GM12878 (cell line): Measurements from ENCODE around the gene AXL. TPM values are rescaled to one million over a fixed set of nuclear protein-coding genes. Genes with fewer than 3 reads are reported as not detected.

Source experiments
- DPF2 ChIP-seq: fragments of 450-650 bp; IDR thresholded peaks from 2 replicates; pipeline ENCODE4 v1.6.1; 2017; ENCODE audit warnings: mild to moderate bottlenecking
- ESRRA ChIP-seq: IDR thresholded peaks from 2 replicates; pipeline ENCODE4 v1.6.1; 2012; ENCODE audit warnings: mild to moderate bottlenecking, low read length, improper control_type of control experiment
- ETV6 ChIP-seq, 2 experiments: fragments of 450-650 bp in 1 of 2; IDR thresholded peaks in 1 of 2; conservative IDR thresholded peaks in 1 of 2; 2 replicates each; pipeline ENCODE4 v1.6.1; 2014; ENCODE audit warnings: antibody characterized with exemption in 1 of 2, borderline replicate concordance in 1 of 2, low read depth in 1 of 2, mild to moderate bottlenecking in 1 of 2, moderate library complexity in 1 of 2
- EZH2 ChIP-seq: IDR thresholded peaks from 2 replicates; pipeline ENCODE4 v1.6.1; 2012; ENCODE audit warnings: low read depth, mild to moderate bottlenecking, control low read depth, inconsistent platforms, low read length, borderline replicate concordance; ENCODE audit not compliant: control insufficient read depth
- HDAC2 ChIP-seq: fragments of 200-600 bp; sonication (generic); IDR thresholded peaks from 2 replicates; pipeline ENCODE4 v1.6.1; 2017
- HDAC6 ChIP-seq: fragments of 200-600 bp; sonication (generic); IDR thresholded peaks from one replicate; pipeline ENCODE4 v1.8.0; 2017; ENCODE audit warnings: antibody characterized with exemption; ENCODE audit not compliant: unreplicated experiment
- MEF2A ChIP-seq: IDR thresholded peaks from 2 replicates; pipeline ENCODE4 v1.6.1; 2011; ENCODE audit warnings: low read depth, mild to moderate bottlenecking, low read length, moderate library complexity; ENCODE audit not compliant: insufficient read depth
- PAX5 ChIP-seq: IDR thresholded peaks from 2 replicates; pipeline ENCODE4 v1.6.1; 2011; ENCODE audit warnings: low read depth, low read length, borderline replicate concordance
- POU2F2 ChIP-seq: IDR thresholded peaks from 3 replicates; pipeline ENCODE4 v1.6.1; 2011; ENCODE audit warnings: low read depth, mild to moderate bottlenecking, low read length, borderline replicate concordance
- RB1 ChIP-seq: fragments of 450-650 bp; formaldehyde crosslinking; IDR thresholded peaks from 2 replicates; pipeline ENCODE4 v1.6.1; 2017; ENCODE audit warnings: mild to moderate bottlenecking, borderline replicate concordance
- RFX5 ChIP-seq: IDR thresholded peaks from 2 replicates; pipeline ENCODE4 v1.6.1; 2011; ENCODE audit warnings: low read depth, low read length, improper control_type of control experiment
- SPI1 ChIP-seq: IDR thresholded peaks from 2 replicates; pipeline ENCODE4 v1.6.1; 2011; ENCODE audit warnings: low read depth, mild to moderate bottlenecking, low read length, moderate library complexity, borderline replicate concordance; ENCODE audit not compliant: insufficient read depth
- TAF1 ChIP-seq: IDR thresholded peaks from 2 replicates; pipeline ENCODE4 v1.6.1; 2011; ENCODE audit warnings: mild to moderate bottlenecking, low read depth, low read length, borderline replicate concordance
- ZNF217 ChIP-seq: fragments of 450-650 bp; IDR thresholded peaks from 2 replicates; pipeline ENCODE4 v1.6.1; 2017; ENCODE audit warnings: antibody characterized with exemption, mild to moderate bottlenecking
- polyA plus RNA-seq, 11 experiments: library from polyadenylated mRNA; depleted of rRNA in 4 of 11; unstranded in 6 of 11; stranded (reverse) in 5 of 11; fragments of >200 nt; fragmentation: Nextera tagmentation in 4 of 11; fragmentation: Illumina TruSeq in 1 of 11; extraction: Ambion mirVana in 4 of 11; extraction: Trizol in 1 of 11; gene quantifications; 1 replicate in 1 of 11; 2 replicates in 10 of 11; pipeline versions ENCODE4 v1.2.1 to v1.2.3, GENCODE V29; 2011 to 2016; ENCODE audit warnings: inconsistent platforms in 2 of 11, missing spikeins in 2 of 11, low read depth in 1 of 11
- total RNA-seq, 4 experiments: library from RNA; depleted of rRNA in 3 of 4; stranded (reverse); fragments of >200 nt in 3 of 4; fragmentation: Illumina TruSeq in 1 of 4; extraction: Trizol in 1 of 4; gene quantifications; 2 replicates each; pipeline versions ENCODE4 v1.2.1 to v1.2.3, GENCODE V29; 2013 to 2021
- TF ChIP-seq, protein P1 (sequence below): fragments of 450-650 bp; IDR thresholded peaks from 2 replicates; pipeline ENCODE4 v1.6.1; 2017; ENCODE audit warnings: mild to moderate bottlenecking, moderate library complexity
- TF ChIP-seq, protein P2 (sequence below), 3 experiments: IDR thresholded peaks in 2 of 3; conservative IDR thresholded peaks in 1 of 3; 2 replicates each; pipeline ENCODE4 v1.5.1; 2011; ENCODE audit warnings: low read depth in 3 of 3, low read length in 3 of 3, mild to moderate bottlenecking in 3 of 3, control low read depth in 2 of 3, moderate library complexity in 2 of 3, inconsistent platforms in 1 of 3, mixed read lengths in 1 of 3; ENCODE audit not compliant: control insufficient read depth in 2 of 3, insufficient read depth in 1 of 3; ENCODE audit errors: extremely low read depth in 1 of 3
- TF ChIP-seq, protein P3 (sequence below): fragments of 150-350 bp; IDR thresholded peaks from 2 replicates; pipeline ENCODE4 v1.6.1; 2016; ENCODE audit warnings: low read depth, low read length
- TF ChIP-seq, protein P4 (sequence below): IDR thresholded peaks from 2 replicates; pipeline ENCODE4 v1.6.1; 2011; ENCODE audit warnings: low read depth, mild to moderate bottlenecking, low read length, moderate library complexity, borderline replicate concordance; ENCODE audit errors: extremely low read depth

The AXL gene
- total and polyA plus RNA-seq, 10 of the 15 experiments (the other 5 are each of a cell fraction or from before 2014, with no cell fraction given), result under 0.01 to 0.33 (median 0.07) TPM; not detected in 4

DNA sequence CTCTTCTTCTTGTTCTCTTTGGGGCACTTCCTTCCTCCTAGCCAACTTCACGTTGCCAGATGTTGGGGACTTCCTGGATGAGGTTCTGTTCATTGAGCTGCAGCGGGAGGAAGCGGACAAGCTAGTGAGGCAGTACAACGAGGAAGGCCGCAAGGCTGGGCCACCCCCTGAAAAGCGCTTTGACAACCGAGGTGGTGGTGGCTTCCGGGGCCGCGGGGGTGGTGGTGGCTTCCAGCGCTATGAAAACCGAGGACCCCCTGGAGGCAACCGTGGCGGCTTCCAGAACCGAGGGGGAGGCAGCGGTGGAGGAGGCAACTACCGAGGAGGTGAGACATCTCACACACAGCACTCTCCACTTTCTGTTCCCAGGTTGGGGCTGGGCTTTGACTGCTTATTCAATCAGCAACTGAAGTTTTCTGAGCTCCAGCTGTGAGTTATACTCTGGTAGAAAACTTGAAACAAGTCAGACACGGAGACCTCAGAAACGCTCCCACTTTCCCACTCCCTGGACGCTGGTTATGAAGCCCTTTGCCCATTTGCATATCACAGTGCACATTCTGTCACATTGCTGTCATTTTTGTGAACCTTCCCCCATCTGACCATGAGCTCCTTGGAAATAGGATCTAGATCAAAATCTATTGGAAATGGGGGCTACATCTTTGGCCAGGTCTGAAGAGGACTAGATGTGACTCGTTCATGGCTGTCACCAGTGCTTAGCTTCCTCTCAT lies 83.8 kb downstream of the AXL start (continued):
- no peak for TF ChIP-seq RFX5
- TF ChIP-seq, protein P1, sequence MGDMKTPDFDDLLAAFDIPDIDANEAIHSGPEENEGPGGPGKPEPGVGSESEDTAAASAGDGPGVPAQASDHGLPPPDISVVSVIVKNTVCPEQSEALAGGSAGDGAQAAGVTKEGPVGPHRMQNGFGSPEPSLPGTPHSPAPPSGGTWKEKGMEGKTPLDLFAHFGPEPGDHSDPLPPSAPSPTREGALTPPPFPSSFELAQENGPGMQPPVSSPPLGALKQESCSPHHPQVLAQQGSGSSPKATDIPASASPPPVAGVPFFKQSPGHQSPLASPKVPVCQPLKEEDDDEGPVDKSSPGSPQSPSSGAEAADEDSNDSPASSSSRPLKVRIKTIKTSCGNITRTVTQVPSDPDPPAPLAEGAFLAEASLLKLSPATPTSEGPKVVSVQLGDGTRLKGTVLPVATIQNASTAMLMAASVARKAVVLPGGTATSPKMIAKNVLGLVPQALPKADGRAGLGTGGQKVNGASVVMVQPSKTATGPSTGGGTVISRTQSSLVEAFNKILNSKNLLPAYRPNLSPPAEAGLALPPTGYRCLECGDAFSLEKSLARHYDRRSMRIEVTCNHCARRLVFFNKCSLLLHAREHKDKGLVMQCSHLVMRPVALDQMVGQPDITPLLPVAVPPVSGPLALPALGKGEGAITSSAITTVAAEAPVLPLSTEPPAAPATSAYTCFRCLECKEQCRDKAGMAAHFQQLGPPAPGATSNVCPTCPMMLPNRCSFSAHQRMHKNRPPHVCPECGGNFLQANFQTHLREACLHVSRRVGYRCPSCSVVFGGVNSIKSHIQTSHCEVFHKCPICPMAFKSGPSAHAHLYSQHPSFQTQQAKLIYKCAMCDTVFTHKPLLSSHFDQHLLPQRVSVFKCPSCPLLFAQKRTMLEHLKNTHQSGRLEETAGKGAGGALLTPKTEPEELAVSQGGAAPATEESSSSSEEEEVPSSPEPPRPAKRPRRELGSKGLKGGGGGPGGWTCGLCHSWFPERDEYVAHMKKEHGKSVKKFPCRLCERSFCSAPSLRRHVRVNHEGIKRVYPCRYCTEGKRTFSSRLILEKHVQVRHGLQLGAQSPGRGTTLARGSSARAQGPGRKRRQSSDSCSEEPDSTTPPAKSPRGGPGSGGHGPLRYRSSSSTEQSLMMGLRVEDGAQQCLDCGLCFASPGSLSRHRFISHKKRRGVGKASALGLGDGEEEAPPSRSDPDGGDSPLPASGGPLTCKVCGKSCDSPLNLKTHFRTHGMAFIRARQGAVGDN, result peak; percentile 57
- peak; percentile 75; the same call in 1 of the 2 replicates for TF ChIP-seq SPI1
- TF ChIP-seq ZNF217, result 0 out of 2 replicates have a peak, but pooled peaks have one; percentile 27
- TF ChIP-seq ESRRA, result no peak
- TF ChIP-seq, protein P2, sequence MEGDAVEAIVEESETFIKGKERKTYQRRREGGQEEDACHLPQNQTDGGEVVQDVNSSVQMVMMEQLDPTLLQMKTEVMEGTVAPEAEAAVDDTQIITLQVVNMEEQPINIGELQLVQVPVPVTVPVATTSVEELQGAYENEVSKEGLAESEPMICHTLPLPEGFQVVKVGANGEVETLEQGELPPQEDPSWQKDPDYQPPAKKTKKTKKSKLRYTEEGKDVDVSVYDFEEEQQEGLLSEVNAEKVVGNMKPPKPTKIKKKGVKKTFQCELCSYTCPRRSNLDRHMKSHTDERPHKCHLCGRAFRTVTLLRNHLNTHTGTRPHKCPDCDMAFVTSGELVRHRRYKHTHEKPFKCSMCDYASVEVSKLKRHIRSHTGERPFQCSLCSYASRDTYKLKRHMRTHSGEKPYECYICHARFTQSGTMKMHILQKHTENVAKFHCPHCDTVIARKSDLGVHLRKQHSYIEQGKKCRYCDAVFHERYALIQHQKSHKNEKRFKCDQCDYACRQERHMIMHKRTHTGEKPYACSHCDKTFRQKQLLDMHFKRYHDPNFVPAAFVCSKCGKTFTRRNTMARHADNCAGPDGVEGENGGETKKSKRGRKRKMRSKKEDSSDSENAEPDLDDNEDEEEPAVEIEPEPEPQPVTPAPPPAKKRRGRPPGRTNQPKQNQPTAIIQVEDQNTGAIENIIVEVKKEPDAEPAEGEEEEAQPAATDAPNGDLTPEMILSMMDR (IDR thresholded peaks at IDR 0.05 in 2 of 3, conservative IDR thresholded peaks at IDR 0.05 in 1 of 3; ENCODE audit: control insufficient read depth in 2 of 3, extremely low read depth in 1 of 3, insufficient read depth in 1 of 3, low read depth in 3 of 3, low read length in 3 of 3), result no peak
- no peak for TF ChIP-seq MEF2A
- TF ChIP-seq, protein P3, sequence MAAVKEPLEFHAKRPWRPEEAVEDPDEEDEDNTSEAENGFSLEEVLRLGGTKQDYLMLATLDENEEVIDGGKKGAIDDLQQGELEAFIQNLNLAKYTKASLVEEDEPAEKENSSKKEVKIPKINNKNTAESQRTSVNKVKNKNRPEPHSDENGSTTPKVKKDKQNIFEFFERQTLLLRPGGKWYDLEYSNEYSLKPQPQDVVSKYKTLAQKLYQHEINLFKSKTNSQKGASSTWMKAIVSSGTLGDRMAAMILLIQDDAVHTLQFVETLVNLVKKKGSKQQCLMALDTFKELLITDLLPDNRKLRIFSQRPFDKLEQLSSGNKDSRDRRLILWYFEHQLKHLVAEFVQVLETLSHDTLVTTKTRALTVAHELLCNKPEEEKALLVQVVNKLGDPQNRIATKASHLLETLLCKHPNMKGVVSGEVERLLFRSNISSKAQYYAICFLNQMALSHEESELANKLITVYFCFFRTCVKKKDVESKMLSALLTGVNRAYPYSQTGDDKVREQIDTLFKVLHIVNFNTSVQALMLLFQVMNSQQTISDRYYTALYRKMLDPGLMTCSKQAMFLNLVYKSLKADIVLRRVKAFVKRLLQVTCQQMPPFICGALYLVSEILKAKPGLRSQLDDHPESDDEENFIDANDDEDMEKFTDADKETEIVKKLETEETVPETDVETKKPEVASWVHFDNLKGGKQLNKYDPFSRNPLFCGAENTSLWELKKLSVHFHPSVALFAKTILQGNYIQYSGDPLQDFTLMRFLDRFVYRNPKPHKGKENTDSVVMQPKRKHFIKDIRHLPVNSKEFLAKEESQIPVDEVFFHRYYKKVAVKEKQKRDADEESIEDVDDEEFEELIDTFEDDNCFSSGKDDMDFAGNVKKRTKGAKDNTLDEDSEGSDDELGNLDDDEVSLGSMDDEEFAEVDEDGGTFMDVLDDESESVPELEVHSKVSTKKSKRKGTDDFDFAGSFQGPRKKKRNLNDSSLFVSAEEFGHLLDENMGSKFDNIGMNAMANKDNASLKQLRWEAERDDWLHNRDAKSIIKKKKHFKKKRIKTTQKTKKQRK, result no peak
- no peak for TF ChIP-seq HDAC2
- TF ChIP-seq RB1, result no peak
- TF ChIP-seq ETV6 (conservative IDR thresholded peaks at IDR 0.05 in 1 of 2, IDR thresholded peaks at IDR 0.05 in 1 of 2; ENCODE audit: borderline replicate concordance in 1 of 2, low read depth in 1 of 2), result peak in 1 of 2 experiments; percentile 80; a peak in 1 of 4 replicates
- TF ChIP-seq DPF2, result 0 out of 2 replicates have a peak, but pooled peaks have one; percentile 37
- no peak for TF ChIP-seq HDAC6
- TF ChIP-seq POU2F2, result peak; percentile 90
- TF ChIP-seq EZH2, result no peak
- TF ChIP-seq TAF1, result 0 out of 2 replicates have a peak, but pooled peaks have one; percentile 21
- 0 out of 2 replicates have a peak, but pooled peaks have one; percentile 8 for TF ChIP-seq PAX5
- TF ChIP-seq, protein P4, sequence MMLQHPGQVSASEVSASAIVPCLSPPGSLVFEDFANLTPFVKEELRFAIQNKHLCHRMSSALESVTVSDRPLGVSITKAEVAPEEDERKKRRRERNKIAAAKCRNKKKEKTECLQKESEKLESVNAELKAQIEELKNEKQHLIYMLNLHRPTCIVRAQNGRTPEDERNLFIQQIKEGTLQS, result no peak
- TF ChIP-seq, all 136 proteins: peak for 19
